ENCODE results near the gene ANAPC4.

DNA sequence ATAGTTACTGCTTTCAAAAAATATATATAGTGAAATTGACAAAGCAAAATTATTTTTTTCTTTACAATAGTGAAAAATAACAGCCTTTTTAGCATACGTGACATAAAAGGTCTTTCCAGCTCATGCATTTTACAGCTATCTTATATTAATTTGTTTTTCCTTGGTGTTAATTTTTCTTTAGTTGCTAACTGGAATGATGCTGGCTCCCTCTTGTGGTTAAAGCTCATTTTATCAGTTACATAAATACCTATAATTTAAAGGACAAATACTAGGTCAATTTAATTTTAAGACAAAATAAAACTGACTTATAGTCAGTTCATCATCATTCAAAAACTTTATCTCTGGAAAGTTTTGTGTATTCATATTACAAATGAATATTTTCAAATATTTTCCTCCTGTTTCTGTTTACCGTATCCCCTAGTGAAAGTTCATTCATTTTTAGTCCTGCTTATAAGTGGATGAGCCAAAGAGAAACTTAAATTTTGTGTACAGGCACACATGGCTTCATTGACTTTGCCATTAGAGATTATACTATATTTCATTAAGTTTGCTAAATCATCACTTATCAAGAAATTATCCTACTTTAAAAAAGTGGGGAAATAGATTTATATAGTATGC lies 9.9 kb upstream of the ANAPC4 start:
- no peak for TF ChIP-seq POLR2A (IDR thresholded peaks at IDR 0.05)
- TF ChIP-seq, protein P1, sequence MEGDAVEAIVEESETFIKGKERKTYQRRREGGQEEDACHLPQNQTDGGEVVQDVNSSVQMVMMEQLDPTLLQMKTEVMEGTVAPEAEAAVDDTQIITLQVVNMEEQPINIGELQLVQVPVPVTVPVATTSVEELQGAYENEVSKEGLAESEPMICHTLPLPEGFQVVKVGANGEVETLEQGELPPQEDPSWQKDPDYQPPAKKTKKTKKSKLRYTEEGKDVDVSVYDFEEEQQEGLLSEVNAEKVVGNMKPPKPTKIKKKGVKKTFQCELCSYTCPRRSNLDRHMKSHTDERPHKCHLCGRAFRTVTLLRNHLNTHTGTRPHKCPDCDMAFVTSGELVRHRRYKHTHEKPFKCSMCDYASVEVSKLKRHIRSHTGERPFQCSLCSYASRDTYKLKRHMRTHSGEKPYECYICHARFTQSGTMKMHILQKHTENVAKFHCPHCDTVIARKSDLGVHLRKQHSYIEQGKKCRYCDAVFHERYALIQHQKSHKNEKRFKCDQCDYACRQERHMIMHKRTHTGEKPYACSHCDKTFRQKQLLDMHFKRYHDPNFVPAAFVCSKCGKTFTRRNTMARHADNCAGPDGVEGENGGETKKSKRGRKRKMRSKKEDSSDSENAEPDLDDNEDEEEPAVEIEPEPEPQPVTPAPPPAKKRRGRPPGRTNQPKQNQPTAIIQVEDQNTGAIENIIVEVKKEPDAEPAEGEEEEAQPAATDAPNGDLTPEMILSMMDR (IDR thresholded peaks at IDR 0.05 in 4 of 5, conservative IDR thresholded peaks at IDR 0.05 in 1 of 5): peak in 1 of 5 experiments; percentile 47

Data from gastrocnemius medialis (tissue), 4 donors.